Effector memory CD4-positive, alpha-beta T cell (primary cell): Measurements from ENCODE around the gene PNPLA2.

ENCODE experiments used
- DNase-seq, 3 donors: peaks; one replicate each; pipeline ENCODE4 v3.0.0-alpha.2; 2020
- H3K27ac ChIP-seq: 2 replicates; pipeline ENCODE4 v1.7.0; 2013; ENCODE audit warnings: mild to moderate bottlenecking, low read length, moderate library complexity; ENCODE audit not compliant: insufficient read depth, poor library complexity, severe bottlenecking
- H3K27me3 ChIP-seq: replicated peaks from 2 replicates; pipeline ENCODE4 v1.7.0; 2013; ENCODE audit warnings: mild to moderate bottlenecking, low read length; ENCODE audit not compliant: insufficient read depth, control insufficient read depth, poor library complexity, severe bottlenecking
- H3K36me3 ChIP-seq: 2 replicates; pipeline ENCODE4 v1.7.0; 2013; ENCODE audit warnings: mild to moderate bottlenecking, low read length, moderate library complexity; ENCODE audit not compliant: control insufficient read depth, insufficient read depth
- H3K4me1 ChIP-seq: 2 replicates; pipeline ENCODE4 v1.7.0; 2013; ENCODE audit warnings: low read length, mild to moderate bottlenecking; ENCODE audit not compliant: control insufficient read depth, insufficient read depth, poor library complexity, severe bottlenecking
- H3K4me3 ChIP-seq: 2 replicates; pipeline ENCODE4 v1.7.0; 2013; ENCODE audit warnings: low read length, low read depth, mild to moderate bottlenecking; ENCODE audit not compliant: insufficient read depth, poor library complexity, severe bottlenecking
- H3K9me3 ChIP-seq: 2 replicates; pipeline ENCODE4 v1.7.0; 2013; ENCODE audit warnings: mild to moderate bottlenecking, low read length, moderate library complexity; ENCODE audit not compliant: control insufficient read depth

The PNPLA2 gene

DNA sequence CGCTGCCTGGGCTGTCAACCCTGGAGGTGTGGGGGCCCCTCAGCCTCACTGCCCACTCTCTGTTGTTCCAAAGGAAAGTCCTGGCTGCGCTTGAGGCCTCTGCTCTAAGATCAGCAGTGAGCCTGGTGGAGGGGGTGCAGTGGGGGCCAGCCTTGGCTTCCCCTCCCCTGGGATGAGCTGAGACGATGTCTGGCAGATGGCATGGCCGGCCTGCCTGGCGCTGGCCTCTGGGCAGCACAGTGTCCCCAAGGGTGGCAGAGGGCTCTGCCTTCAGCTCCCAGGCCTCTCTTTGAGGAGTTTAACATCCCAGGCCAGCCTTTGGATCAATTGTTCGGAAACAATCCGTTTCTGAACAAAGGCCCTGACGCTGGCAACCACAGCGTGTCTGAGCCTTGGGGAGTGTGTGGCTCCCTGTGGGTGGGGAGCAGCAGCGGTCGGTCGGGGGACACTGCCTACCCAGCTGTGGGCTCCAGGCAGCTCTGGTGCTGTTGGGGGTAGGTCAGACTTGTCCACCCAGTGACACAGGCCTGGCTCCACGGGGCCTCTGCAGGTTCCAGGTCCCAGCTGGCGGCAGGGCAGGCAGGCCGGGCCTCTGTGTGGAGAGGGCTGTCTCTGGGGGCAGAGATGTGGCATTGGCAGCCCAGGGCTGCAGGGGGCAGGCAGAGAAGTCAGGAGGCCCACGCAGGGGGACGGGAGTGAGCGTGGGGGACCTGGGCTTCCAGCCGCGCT lies 36.1 kb downstream of the PNPLA2 start:
- Histone ChIP-seq H3K27me3 (peaks cover 8% of the 10 kb centered on the region), H3K27ac (no peak overlapping the region), H3K9me3 (no peaks in the 10 kb centered on the region), H3K36me3 (no peaks in the 10 kb centered on the region), H3K4me3 (no peak overlapping the region), H3K4me1 (no peaks in the 10 kb centered on the region)
- no peak for DNase-seq

DNA sequence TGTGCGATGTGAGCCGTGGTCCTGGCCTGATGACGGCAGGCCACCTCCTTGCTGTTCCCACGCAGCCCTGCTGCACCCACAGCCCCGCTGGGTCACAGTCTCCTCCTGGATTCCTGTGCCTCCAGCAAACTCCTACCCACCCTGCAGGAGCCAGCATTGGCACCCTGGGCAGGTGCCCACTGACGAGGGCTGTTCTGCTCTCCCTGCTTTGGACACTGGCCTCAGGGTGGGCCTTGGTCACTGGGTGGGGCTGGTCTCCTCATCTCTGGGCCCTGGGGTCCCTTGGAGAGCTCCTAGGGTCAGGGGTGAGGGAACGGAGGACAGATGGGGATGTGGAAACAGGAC lies 36.6 kb downstream of the PNPLA2 start:
- peaks cover 4% of the 10 kb centered on the region for H3K27me3 ChIP-seq
- DNase-seq, result no peak
- no peak overlapping the region for H3K27ac ChIP-seq
- no peaks in the 10 kb centered on the region for H3K36me3 ChIP-seq
- no peaks in the 10 kb centered on the region for H3K9me3 ChIP-seq
- no peak overlapping the region for H3K4me3 ChIP-seq
- no peaks in the 10 kb centered on the region for H3K4me1 ChIP-seq

DNA sequence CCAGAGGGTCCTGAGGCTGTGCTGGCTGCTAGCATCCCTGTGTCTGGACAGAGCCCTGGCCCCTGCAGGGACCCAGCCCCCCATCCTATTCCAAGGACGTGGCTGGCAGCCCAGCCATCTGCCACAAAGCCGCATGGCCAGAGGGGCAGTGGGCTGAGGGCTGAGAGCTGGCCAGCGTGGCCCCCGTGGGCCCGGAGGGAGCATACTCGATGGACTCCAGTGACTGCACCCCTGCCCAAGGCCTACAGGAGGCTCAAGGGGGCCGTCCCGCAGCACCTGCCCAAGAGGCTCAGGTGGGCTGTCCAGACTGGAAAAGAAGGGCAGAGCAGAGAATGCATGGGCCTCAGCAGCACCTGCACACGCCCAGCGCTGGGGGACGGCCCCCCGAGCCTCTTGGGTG lies 37.1 kb downstream of the PNPLA2 start:
- DNase-seq, result no peak
- Histone ChIP-seq H3K36me3 (no peaks in the 10 kb centered on the region), H3K4me1 (no peaks in the 10 kb centered on the region), H3K4me3 (no peak overlapping the region), H3K9me3 (no peaks in the 10 kb centered on the region), H3K27ac (no peak overlapping the region), H3K27me3 (no peaks in the 10 kb centered on the region)

DNA sequence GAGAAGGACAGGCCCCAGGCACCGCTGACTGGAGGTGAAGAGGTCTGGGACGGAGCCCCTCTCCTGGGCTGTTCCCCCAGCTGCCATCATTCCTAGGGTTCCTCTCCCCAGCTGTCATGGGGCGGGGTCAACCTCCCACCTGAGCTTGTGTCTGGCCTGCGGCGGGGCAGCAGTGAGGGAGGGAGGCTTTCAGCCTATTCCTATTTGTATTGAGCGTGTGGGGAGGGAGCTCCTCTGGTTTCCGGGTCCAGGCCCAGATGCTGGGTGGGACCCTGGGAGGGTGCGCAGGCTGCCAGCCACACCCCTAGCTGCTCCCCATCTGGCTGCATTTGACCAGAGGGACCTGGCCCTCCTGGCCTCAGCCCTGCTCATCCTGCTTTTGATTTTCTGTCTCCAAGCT lies 37.7 kb downstream of the PNPLA2 start:
- Histone ChIP-seq H3K4me1 (no peaks in the 10 kb centered on the region), H3K9me3 (no peaks in the 10 kb centered on the region), H3K27me3 (no peaks in the 10 kb centered on the region), H3K4me3 (no peak overlapping the region), H3K27ac (no peak overlapping the region), H3K36me3 (no peaks in the 10 kb centered on the region)
- no peak for DNase-seq

DNA sequence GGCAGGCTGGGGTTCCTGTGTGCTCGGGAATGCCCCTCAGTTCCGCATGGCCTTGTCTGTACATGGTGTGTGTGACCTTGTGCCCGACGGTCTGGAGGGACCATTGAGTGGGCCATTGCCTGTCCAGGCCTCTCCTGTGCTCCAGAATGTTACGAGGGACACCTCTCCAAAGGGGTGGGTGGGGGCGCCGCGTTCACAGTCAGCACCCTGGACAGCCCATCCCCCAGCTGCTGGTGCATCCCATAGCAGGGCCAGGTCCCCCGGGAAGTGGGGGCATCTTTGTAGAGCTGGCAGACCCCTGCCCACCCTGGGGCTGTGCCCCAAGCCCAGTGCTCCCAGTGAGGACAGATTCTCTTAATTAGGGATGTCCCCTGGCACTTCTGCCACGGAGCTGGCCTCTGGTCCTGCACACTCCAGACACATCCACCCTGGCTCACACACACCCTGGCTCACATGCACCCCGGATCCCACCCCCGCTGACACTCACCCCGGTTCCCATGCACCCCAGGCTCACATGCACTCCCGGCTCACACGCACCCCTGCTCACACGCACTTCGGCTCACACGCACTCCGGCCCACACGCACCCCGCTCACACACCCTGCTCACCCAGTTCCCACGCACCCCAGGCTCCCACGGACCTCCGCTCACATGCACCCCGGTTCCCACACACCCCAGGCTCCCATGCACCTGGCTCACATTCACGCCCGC lies 39.5 kb downstream of the PNPLA2 start:
- H3K4me3 ChIP-seq, result no peak overlapping the region
- no peaks in the 10 kb centered on the region for H3K36me3 ChIP-seq
- H3K9me3 ChIP-seq, result no peaks in the 10 kb centered on the region
- DNase-seq, result no peak
- H3K27me3 ChIP-seq, result no peaks in the 10 kb centered on the region
- no peak overlapping the region for H3K27ac ChIP-seq
- no peaks in the 10 kb centered on the region for H3K4me1 ChIP-seq

DNA sequence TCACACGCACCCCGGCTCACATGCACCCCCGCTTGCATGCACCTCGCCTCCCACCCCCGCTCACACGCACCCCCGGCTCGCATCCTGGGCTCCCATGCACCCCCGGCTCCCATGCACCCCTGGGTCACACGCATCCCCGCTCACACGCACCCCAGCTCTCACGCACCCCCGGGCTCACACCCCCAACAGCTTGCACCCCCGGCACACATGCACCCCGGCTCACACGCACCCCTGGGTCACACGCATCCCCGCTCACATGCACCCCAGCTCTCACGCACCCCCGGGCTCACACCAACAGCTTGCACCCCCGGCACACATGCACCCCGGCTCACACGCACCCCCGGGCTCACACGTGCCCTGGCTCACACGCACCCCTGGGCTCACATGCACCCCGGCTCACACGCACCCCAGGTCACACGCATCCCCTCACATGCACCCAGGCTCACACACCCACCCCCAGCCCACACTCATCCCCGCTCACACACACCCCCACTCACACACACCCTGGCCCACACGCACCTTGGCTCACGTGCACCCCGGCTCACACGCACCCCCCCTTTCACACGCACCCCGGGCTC lies 40.1 kb downstream of the PNPLA2 start:
- DNase-seq, result no peak
- Histone ChIP-seq H3K27ac (no peak overlapping the region), H3K4me1 (no peaks in the 10 kb centered on the region), H3K9me3 (no peaks in the 10 kb centered on the region), H3K36me3 (no peaks in the 10 kb centered on the region), H3K4me3 (no peak overlapping the region), H3K27me3 (no peaks in the 10 kb centered on the region)

DNA sequence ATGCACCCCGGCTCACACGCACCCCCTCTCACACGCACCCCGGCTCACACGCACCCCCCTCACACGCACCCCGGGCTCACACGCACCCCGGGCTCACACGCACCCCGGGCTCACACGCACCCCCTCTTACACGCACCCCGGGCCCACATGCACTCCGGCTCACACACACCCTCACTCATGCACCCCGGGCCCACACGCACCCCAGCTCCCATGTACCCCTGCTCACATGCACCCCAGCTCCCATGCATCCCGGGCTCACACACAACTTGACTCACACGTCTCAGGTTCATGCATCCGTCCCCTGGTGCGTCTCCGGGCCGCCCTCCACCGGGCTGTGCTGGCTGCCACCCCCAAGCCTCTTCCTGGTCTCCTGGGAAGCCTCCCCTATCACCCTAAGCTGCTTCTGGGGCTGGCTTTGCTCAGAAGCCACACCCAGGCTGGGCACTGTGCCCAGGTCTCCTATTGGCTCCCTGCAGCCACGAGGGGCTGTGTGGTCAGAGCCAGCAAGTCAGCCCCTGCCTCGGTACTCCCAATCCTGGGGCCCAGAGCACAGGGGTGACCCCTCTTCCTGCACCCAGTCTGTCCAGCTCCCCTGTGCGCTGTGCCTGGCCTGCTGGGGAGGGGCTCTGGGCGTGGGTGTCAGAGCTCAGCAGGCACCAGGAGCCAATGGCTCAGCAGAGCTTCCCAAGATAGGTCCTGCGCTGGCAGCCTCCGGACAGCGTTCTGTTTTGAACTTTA lies 40.8 kb downstream of the PNPLA2 start:
- no peak overlapping the region for H3K4me3 ChIP-seq
- H3K9me3 ChIP-seq, result no peaks in the 10 kb centered on the region
- H3K36me3 ChIP-seq, result no peaks in the 10 kb centered on the region
- DNase-seq, result no peak
- H3K27me3 ChIP-seq, result no peaks in the 10 kb centered on the region
- no peak overlapping the region for H3K27ac ChIP-seq
- H3K4me1 ChIP-seq, result no peaks in the 10 kb centered on the region

DNA sequence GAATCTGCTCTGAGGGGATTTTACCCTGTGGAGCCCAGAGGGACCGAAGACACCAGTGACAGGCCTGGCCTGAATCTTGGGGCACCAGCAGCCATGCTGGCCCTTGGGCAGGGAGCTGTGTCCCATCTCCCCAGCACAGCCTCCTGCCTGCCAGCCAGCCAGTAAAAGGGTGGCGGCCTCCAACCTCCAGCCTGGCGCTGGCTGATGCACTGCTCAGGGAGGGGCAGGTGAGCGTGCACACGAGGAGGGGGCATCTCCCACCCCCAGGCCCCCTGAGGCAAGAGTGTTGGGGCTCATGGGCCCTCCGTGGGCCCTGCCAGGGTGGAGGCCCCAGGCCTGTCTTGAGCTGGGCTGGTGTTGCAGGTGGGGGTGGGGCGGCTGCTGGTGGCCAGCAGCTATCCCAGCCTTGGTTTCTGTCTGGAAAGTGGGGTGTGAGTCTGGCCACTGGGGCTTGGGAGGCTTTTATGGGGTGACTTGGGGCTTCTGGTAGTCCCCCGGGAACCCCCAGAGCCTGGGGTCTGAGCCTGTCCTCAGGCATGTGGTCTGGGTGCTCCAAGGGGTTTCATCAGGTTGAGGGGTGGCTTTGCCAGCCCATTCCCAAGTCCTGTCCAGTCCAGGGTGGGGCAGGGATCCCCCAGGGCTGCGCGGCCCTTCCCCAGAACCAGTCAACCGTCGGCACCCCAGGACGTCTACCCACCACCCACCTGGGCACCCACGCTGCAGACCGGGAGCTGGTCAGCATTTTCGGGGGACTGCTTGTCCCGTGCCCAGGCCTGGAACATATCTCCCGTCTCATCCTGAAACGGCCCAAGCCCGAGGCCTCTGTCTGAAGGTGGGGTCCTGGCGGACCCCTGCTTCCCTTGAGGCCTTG lies 41.8 kb downstream of the PNPLA2 start:
- H3K4me1 ChIP-seq, result no peaks in the 10 kb centered on the region
- DNase-seq, result no peak
- H3K9me3 ChIP-seq, result no peaks in the 10 kb centered on the region
- no peaks in the 10 kb centered on the region for H3K27me3 ChIP-seq
- no peaks in the 10 kb centered on the region for H3K36me3 ChIP-seq
- H3K27ac ChIP-seq, result no peak overlapping the region
- H3K4me3 ChIP-seq, result no peak overlapping the region

DNA sequence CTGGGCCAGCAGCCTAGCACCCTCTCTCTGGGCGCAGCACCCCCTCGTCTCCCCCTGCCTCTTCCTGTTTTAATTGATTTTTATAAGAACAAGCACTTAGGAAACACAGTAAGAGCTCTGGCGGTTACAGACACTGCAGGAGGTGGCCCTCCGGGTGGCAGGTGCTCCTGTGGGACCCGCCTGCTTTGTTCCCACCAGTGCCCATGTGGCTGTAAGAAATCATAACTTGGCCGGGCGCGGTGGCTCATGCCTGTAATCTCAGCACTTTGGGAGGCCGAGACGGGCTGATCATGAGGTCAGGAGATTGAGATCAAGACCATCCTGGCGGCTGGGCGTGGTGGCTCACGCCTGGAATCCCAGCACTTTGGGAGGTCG lies 42.4 kb downstream of the PNPLA2 start:
- DNase-seq, result no peak
- Histone ChIP-seq H3K36me3 (no peaks in the 10 kb centered on the region), H3K4me1 (no peaks in the 10 kb centered on the region)

More for the DNA sequence above, 42.4 kb downstream of the PNPLA2 start:
- Histone ChIP-seq H3K9me3 (no peaks in the 10 kb centered on the region), H3K27me3 (no peaks in the 10 kb centered on the region), H3K27ac (no peak overlapping the region), H3K4me3 (no peak overlapping the region)
